NCI-H2196 treated with DMSO at 0.1 percent for 48 hours (cell line): Measurements from ENCODE around the gene HOXD8.

Experiments used
- DNase-seq: peaks from one replicate; lab custom pipeline; 2025; ENCODE audit not compliant: unreplicated experiment; lab: John Stamatoyannopoulos, UW

Gene HOXD8

DNA sequence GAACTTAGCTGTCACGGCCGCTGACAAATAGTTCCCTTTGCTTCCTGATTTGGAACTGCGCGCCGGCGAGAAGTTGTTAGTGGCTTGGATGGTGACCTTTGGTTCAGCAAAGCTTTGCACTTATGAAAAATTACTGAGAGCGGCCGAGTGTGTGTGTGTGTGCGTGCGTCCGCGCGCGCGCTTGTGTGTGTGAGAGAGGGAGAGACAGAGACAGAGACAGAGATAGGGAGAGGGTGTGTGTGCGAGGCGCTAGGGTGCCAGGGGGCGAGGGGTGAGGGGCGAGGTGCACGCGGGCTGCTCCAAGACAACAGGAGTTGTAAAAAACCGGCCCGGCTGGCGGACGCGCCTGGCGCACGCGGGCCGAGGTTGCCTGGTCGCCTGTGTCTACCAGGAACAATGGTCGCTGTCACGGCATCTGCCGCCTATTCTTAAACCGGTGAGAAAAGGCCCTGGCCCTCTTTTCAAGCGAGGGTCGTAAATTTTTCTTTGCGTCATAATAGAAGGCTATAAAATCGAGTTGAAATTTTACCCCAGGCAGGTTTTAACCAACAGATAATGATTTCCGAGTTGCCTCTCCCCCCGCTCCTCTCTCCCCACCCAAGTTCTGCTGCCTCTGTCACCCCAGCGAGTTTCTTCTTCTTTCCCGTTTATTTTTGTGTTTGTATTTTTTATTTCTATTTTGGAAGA is 28.1 kb downstream of the HOXD8 start:
- DNase-seq = no peak

DNA sequence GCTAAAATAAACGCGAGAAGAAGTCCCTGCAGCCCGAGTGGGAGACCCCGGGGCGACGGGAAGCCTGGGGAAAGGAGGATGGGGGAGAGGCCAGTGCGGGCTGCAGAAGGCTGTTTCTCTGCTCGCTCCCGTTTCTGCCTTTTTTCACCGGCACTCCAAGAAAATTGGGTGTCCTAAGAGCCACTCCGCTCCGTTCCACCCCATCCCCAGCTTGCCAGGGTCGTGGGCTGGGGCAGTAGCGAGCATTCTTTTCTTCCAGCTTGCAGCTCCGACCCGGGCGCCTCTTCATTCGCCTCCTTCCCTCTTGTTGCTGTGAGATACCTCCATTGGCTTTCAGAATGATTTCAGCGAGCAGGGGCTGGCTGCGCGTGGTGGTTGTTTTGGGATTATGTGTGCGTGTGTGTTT is 28.7 kb downstream of the HOXD8 start:
- DNase-seq = no peak

DNA sequence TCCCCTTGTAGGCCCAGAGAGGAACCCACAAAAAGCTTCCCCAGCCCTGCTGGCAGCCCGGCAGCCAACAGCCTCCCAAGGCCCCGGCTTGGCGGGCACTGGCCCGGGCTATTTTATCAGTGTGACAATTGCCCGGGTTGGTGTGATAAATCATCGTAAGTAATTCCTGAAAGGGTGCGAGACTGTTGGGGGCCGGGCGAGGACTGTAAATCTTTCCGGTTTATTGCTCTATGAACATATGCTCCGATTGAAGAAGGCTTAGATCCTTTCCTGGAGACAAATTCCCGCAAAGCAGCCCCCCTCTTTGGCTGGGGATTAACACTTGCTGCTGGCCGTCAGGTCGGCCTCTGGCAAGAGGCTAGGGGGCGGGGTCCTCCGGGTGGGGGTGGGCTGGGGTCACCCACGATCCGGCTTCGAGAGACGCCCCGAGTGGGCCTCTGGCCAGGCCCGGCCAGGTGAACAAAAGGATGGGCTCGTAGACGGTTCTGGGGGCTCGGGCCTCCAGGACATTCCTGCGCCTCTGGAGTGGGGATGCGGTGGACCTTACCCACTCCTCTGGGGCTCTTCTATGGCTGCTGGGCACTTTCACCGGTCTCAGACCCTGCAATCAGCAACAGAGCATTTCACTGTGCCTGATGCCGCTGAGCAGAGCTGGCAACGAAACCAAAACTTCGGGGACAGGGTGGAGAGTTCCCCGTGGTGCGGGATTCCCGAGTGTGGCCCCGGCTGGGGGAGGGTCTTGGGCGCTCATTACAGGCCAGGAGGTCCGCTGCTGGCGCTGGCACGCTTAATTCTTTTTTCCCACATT is 29.6 kb downstream of the HOXD8 start:
- DNase-seq = no peak

DNA sequence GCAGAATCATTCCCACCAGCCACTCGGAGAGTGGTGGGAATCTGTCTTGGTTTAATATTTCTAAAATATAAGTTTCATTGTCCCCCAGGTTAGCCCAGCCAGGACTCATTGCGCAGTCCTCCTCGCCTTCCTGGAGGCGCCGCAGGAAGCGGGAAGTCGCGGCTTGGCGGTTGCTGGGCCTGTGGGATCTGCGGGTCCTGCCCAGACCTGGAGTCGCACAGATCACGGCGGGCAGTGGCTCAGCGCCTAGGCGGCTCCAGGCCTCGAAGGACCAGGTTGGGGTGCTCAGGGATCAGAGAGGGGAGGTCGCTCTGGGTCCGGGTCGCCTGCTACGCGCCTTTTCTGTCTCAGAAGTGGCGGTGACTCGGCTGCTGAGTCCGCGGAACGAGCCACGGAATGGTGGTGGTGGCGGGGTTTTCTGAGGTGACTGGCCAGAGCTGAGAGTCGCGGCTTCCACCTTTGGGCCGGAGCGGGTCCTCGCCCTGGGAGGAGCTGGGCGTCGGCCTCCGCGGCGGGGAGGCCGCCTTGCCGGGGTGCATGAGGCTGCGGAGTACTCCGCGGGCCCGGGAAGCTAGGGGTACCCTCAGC is 30.3 kb downstream of the HOXD8 start:
- no peak for DNase-seq

DNA sequence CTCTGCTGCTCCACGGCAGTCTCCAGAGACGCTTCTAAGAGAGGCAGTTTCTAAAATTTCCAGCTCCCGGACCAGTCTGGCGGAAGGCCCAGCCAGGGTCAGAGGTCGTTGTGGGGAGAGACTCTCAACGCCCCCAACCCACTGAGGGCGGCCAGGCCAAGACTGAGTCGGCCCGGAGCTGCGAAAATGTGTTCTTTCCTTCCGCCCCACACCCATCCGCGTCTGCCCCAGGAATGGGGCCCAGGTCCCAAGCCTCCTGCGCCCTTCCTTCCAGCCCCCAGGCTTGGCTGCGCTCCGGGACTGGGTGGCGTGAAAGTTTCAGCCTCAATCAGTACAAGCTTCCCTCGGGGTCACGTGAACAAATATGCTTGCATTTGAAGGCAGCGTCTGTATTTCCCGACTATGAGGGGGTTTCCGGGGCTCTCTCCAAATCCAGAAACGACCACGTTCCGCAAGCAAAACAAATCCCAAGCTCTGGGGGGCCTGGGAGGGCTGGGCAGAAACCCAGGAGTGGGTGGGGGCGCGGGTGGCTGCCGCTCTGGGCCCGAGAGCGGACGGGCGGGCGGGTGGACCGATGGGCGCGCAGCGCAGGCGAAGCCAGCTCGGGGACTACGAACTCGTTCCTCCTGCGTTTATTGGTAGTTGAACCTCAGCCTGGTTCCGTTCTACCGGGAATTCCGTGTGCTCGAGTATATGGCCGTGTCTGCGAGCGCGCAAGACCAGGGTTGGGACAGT is 30.9 kb downstream of the HOXD8 start:
- DNase-seq = no peak

DNA sequence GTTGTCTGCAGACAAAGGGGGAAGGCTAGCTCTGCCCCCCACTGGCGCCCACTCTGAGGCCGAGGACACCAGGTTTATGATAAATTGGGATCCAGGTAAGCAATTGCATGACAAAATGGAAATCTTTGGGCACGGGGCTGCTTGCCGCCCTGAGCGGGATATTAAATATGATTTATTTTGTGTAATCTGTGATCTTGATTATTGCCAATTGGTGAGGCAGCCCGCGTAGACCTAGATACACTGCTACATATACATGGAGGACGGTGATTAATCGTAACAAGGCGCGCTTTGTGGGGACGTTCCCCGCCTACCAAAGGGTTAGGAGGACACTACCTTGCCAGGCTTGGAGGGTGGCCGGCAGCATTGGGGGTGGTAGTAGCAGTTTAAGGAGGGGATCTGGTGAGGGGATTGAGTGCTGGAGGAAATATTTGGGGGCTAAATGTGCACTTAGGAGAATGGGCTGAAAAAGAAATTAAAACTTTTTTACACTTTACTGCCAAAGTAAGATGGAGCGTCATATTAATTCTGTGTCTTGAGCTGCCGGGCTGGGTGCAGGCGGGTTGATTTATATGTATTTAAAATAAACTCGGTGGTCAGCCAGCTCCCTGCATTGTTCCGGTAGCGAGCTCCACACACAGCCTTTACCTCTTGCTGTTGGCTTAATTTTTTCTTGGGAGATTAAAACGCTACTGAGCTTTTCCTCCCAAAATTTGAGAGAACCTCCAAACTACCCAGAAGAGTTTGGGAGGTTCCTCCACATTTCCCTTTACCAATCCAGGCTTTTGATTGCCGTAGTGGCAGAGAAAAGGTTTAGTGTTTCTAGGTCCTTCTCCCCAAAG is 31.7 kb downstream of the HOXD8 start:
- no peak for DNase-seq

DNA sequence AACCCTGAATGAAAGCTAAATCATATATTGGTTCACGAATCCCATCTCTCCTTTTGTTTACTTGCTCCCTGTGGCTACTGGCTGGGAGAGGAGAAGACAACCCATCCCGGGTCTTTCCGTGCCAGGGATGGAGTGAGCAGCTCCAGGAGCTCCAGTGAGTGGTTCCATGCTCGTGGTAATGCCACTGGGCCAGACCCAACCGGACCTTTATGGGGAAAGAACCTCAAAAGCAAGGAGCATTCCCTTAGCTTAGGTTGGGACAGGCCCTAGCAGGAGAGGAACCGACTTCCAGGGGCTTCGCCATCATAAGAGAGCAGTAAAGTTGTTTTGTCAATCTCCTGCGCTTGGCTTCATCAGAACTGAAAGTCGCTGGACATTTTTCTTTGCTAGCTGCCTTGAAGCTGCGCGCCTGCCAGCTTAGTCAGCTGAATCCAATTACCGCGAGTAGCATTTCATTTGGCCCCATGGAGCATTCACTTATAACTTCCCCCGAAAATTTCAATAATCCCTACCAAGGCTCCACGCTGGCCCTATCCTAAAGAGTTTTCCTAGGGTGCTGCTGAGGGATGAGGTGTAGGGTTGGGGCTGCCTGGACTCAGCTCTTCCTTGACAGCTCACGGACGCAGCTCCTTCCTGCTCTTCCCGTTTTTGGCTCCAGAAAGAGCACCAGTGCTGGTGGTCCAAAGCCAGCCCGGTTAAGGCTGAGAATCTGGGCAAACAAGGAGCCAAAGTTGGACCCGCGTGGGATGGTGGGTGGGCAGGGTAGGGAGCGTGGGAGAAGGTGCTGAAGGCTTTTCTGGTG is 32.5 kb downstream of the HOXD8 start:
- DNase-seq = no peak

DNA sequence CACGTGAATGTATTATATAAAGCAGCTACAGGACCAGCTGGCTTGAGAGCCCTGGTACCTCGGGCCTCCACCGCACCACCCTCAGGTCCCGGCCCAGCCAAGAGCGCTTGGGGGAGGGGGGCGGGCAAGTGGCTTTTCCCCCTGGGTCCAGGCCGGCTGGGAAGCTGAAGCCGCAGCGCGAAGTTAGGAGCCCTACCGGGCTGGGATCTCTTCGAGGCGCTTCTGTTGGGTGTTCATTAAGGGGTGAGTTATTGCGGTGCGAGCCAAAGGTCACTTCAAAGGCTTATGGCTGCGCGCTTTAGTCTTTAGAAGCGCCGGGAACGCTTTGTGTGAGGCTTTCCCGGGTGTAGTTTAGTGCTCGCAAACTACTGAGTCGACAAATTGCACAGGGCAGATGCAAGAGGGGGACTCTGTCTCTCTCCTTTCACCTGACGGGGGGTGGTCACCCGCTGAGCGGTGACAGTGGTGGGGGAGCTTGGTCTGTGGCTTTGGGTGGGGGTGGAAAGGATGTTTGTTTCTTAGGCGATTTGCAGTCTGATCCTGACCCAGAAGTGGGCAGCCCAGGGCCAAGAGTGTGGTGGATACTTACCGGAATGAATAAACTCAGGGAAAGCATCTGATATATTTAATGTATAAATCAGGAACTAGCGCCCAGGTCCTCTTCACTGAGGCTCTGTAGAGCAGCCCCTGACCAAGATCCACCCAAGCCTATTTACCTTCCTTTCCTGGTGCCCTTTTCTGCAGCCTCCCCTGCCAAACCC is 33.6 kb downstream of the HOXD8 start:
- DNase-seq = no peak

DNA sequence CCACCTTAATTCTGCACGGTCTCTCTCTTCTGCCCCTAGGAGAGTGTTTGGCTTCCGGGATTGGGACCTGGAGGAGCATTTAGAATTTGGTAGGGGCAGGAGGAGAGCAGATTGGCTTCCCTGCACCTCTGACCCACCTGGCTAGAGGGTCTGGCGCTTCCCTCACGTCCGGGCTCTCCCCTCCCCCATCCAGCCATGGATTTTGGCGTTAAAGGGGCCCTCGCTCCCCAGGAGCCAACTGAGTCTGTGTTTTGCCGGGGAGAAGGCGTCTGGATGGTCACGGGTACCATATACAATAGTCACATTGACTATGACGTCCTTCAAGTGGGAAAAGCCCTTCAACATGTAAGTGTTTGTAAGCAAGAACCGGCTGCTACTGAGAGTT is 34.2 kb downstream of the HOXD8 start:
- DNase-seq = no peak

DNA sequence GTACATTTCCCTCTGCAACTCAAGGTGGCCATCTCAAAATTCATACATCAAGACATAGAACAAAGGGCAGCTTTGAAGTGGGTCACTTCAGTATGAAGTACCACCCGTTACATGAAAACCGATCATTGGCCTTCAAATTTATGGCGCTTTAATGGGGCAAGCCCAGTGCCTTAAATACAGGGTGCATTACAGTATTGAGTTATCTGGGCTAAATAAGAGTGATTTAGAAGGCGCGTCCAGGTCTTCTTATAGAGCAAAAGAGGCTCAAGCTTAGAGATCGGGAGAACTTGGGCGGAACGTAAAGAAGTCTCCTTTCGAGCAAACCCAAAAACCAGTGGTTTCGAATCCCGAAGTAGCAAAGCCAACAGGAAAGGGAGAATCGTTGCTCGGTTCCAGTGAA is 34.7 kb downstream of the HOXD8 start:
- DNase-seq = no peak

DNA sequence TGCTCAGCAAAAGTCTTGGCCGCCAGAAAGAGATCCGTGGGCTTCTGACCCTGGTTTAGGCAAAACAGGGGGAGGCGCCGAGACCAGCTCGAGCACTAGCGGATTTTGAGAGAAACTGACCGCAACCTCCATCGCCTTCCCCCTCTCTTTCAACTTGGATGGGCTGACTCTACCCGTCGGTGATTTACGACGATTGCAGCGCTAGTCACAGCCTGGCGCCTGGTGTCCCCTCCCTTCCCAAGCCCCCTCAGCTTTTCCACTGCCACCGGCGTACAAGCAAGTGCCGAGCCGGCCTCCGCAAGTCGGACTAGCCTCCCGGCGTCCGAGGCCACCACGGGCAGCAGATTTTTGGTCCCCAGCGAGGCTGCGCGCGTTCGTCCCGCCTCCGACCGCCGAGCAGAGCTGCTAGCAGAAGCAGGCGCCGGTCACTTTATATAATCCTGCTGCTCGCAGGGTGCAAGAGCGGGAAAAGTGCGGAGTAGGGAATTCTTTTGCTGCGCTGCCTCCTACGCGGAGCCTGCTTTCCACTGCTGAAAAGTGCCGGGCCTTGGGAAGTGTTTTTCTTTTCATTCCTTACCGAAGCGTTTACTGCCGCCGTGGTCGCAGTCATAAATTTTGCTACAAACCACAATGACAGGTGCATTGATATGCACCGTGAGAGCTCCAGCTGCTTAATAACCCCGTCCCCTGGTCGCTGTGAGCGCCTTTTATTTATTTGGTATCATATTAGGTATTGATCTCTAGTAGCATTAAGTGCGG is 35.3 kb downstream of the HOXD8 start:
- no peak for DNase-seq

DNA sequence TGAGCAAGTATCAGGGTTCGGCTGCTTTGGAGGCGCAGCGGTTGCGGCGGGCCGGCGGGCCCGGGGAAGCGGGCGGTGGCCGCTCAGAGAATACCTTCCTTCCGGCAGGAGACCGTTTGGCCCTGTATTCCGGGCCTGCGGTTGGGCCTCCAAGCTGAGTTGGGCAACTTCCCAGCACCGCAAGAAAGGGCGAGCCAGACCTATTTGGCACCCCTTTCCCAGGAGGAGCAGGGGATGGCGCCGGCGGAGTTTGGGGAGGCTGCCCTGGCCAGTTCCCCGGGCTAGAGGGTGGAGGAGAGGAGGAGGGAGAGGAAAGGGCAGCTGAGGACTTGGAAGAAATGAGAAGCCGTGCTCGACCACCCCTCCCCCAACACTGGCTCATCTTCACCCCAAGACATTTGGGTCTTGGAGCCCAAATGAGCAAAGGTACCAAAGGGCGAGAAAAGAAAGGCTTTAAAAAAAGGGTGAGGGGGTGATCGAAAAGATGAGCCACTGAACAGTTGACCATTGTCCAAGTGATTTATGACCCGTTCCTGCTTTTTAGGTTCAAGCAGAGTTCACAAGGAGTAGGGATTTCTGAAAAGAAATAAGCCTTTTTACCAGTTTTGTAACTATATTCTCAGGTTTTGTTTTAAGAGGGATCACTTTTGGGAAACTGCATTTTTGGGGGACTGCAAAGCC is 36.0 kb downstream of the HOXD8 start:
- DNase-seq = no peak

DNA sequence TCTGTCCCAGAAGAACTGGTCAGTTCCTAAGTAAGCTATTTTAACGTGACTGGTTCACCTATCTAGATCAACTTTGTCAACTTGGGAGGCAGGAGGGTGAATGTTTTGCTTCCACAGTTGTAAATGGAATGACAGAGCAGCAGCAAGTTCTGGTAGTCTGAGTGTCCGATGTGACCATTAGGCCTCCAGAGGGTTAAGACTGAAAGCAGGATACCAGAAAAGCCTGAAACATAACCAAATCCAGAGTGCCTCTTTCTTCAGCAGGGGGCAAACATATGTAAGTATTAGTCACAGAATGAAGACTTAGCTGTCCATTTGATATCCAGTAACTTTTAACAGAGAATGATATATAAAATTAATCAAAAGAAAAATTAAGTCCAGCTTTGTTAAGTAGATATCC is 36.8 kb downstream of the HOXD8 start:
- no peak for DNase-seq

DNA sequence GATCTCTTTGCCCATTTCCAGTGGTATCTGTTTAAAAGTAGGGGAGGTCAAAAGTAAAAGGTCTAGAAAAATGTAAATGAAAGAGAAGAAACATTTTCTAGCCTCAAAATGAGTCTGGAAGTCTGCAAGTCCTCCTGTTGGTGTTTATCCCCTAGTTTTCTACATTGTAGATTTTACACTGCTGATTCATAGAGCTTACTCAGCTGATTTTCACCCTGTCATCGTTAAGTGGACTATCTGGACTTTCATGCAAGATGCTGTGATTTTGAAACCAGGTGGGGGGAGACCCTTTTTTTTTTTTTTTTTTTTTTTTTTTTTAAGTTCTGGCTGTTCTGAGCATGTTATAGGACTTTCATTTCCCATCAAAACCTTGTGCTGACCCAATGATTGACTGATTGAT is 37.9 kb downstream of the HOXD8 start:
- DNase-seq = no peak

DNA sequence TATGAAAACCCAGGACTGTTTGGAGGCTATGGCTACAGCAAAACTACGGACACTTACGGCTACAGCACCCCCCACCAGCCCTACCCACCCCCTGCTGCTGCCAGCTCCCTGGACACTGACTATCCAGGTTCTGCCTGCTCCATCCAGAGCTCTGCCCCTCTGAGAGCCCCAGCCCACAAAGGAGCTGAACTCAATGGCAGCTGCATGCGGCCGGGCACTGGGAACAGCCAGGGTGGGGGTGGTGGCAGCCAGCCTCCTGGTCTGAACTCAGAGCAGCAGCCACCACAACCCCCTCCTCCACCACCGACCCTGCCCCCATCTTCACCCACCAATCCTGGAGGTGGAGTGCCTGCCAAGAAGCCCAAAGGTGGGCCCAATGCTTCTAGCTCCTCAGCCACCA is 39.7 kb downstream of the HOXD8 start:
- DNase-seq = no peak

DNA sequence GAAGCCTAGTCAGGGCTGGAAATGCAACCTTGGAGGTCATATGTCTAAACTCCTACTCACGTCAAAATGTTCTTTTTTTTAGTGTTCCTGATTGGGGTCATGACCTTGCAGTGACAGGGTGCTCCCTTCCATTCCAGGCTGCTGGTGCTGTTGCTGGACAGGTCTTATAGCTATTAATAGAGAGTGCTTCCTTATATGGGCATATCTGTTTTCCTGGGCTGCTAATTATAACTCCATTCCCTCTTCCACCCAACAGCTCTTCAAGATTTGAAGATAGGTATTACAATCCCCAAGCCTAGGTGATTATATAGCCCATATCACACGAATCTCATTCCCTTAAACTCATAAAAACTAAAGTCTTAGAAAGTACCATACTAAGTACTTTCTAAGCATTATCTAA is 40.2 kb downstream of the HOXD8 start:
- no peak for DNase-seq

DNA sequence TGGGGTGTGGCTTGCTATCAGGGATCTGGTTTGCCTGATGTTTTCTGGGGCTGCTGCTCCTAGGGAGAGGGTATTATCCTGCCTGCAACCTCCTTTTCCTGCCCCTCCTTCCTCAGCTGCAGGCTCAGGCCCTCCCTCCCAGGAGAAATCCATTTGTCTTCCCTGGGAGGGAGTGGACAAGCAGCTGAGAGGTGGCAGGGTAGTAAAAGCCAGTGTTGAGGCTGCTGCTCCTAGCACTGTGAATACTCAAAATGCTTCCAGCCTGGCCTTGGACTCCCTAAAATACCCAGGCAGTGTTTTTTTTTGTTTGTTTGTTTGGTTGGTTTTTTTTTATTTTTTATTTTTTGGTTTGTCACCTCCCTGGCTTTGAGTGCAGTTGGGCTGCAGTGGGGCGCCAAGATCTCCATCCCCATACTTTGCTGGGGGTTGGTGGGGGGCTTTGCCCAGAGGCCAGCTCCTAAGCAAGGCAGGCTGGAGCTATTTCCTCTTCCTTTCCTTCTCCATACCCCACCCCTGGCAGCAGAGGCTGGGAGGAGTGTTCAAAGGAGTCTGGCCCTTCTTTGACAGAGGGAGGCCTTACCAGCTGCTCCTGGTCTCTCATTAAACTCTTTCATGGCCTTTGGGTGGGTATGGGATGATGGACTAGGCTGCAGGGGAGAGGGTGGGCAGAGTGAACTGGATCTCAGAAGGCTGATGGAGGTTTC is 41.2 kb downstream of the HOXD8 start:
- no peak for DNase-seq
